ENCODE results near the gene GP1BA. TPM values are rescaled to one million over a fixed set of nuclear protein-coding genes. Genes with fewer than 3 reads are reported as not detected.

Gene GP1BA
- total and polyA plus RNA-seq, 2 donors (not counting 1 experiment from before 2014, with no cell fraction given), result not detected

- DNase-seq (ENCODE audit: low read depth in 2 of 2), result no peak
- Histone ChIP-seq H3K4me1 (ENCODE audit: control insufficient read depth, extremely low read depth, insufficient read depth, low read length) (no peaks in the 10 kb centered on the region), H3K27ac (ENCODE audit: insufficient read depth, low read length) (no peak overlapping the region), H3K27me3 (ENCODE audit: control insufficient read depth, insufficient read depth, low read length) (no peaks in the 10 kb centered on the region), H3K9ac (ENCODE audit: insufficient read depth, low read length) (no peak overlapping the region), H3K9me3 (ENCODE audit: control insufficient read depth, insufficient read depth, low read depth, low read length) (no peaks in the 10 kb centered on the region), H3K79me2 (ENCODE audit: control insufficient read depth, insufficient read depth, low read length) (no peaks in the 10 kb centered on the region), H3K36me3 (ENCODE audit: control insufficient read depth, insufficient read depth, low read length) (peaks cover 38% of the 10 kb centered on the region), H4K20me1 (ENCODE audit: control insufficient read depth, extremely low read depth, insufficient read depth, low read length) (no peaks in the 10 kb centered on the region), H3K4me2 (ENCODE audit: extremely low read depth, insufficient read depth, low read length) (no peak overlapping the region), H2AFZ (ENCODE audit: low read length) (no peak overlapping the region), H3K4me3 (replicated peaks in 1 of 4; ENCODE audit: control extremely low read depth in 1 of 4, insufficient read depth in 1 of 4, low read depth in 3 of 4, low read length in 4 of 4) (no peak overlapping the region)
- no peak for TF ChIP-seq EZH2 (IDR thresholded peaks at IDR 0.05; ENCODE audit: low read length, missing control alignments)
- no peak for TF ChIP-seq CTCF (conservative IDR thresholded peaks at IDR 0.05 in 1 of 2, IDR thresholded peaks at IDR 0.05 in 1 of 2; ENCODE audit: low read depth in 1 of 2, low read length in 2 of 2)
Observed at GRCh38 chr17:4887581-4887980, 44.5 kb upstream of the GP1BA start.

GRCh38 chr17:4891411-4892410 lies 40.4 kb upstream of the GP1BA start:
- DNase-seq (ENCODE audit: low read depth in 2 of 2), result no peak
- Histone ChIP-seq H3K4me2 (ENCODE audit: extremely low read depth, insufficient read depth, low read length) (no peak overlapping the region), H3K36me3 (ENCODE audit: control insufficient read depth, insufficient read depth, low read length) (peaks cover 34% of the 10 kb centered on the region)

More at GRCh38 chr17:4891411-4892410, 40.4 kb upstream of the GP1BA start:
- H3K79me2 ChIP-seq (ENCODE audit: control insufficient read depth, insufficient read depth, low read length), result no peaks in the 10 kb centered on the region
- H3K4me3 ChIP-seq (replicated peaks in 1 of 4; ENCODE audit: control extremely low read depth in 1 of 4, insufficient read depth in 1 of 4, low read depth in 3 of 4, low read length in 4 of 4), result no peak overlapping the region
- no peaks in the 10 kb centered on the region for H3K4me1 ChIP-seq (ENCODE audit: control insufficient read depth, extremely low read depth, insufficient read depth, low read length)
- H3K9me3 ChIP-seq (ENCODE audit: control insufficient read depth, insufficient read depth, low read depth, low read length), result no peaks in the 10 kb centered on the region
- H3K27me3 ChIP-seq (ENCODE audit: control insufficient read depth, insufficient read depth, low read length), result no peaks in the 10 kb centered on the region
- no peak overlapping the region for H2AFZ ChIP-seq (ENCODE audit: low read length)
- TF ChIP-seq CTCF (conservative IDR thresholded peaks at IDR 0.05 in 1 of 2, IDR thresholded peaks at IDR 0.05 in 1 of 2; ENCODE audit: low read depth in 1 of 2, low read length in 2 of 2) (no peak), EZH2 (IDR thresholded peaks at IDR 0.05; ENCODE audit: low read length, missing control alignments) (no peak)
- no peaks in the 10 kb centered on the region for H4K20me1 ChIP-seq (ENCODE audit: control insufficient read depth, extremely low read depth, insufficient read depth, low read length)
- no peak overlapping the region for H3K9ac ChIP-seq (ENCODE audit: insufficient read depth, low read length)
- no peak overlapping the region for H3K27ac ChIP-seq (ENCODE audit: insufficient read depth, low read length)
